MM.1S (cell line): ENCODE data around the gene ARHGAP1.

ENCODE experiments used
- CTCF ChIP-seq: fragments of 300-600 bp; sonication (generic); IDR thresholded peaks from 2 replicates; pipeline ENCODE4 v1.5.1; 2016; ENCODE audit warnings: antibody characterized with exemption, low read length, mixed read lengths
- EZH2 ChIP-seq: fragments of 300-600 bp; sonication (generic); optimal IDR thresholded peaks from 2 replicates; pipeline ENCODE3; 2017; ENCODE audit warnings: low read depth, mild to moderate bottlenecking, antibody characterized with exemption, low read length, mixed read lengths
- EZH2phosphoT487 ChIP-seq: fragments of 300-600 bp; sonication (generic); IDR thresholded peaks from 2 replicates; pipeline ENCODE4 v1.6.1; 2018; ENCODE audit warnings: antibody characterized with exemption, low read length

GRCh38 chr11:46639197-46639839 lies 61.1 kb downstream of the ARHGAP1 start:
- TF ChIP-seq CTCF (no peak), EZH2 (no peak), EZH2phosphoT487 (no peak)
